H1 (cell line): ENCODE measurements around the gene MAP7. TPM values are rescaled to one million over a fixed set of nuclear protein-coding genes. Genes with fewer than 3 reads are reported as not detected.

Experiments used
- CTCF ChIA-PET: fragments of 300-600 bp; sonication (Branson Sonifier 250); formaldehyde crosslinking; loops from one replicate; lab custom pipeline; 2021; ENCODE audit not compliant: partially characterized antibody; lab: Charles Lee
- POLR2A ChIA-PET: fragments of 300-600 bp; sonication (Branson Sonifier 250); formaldehyde crosslinking; loops from one replicate; lab custom pipeline; 2021; ENCODE audit warnings: inconsistent platforms; ENCODE audit not compliant: partially characterized antibody; lab: Charles Lee
- DNase-seq, 2 experiments: peaks; one replicate each; pipeline versions ENCODE4 v3.0.0 to v3.0.0-alpha.2; 2010 to 2022; ENCODE audit warnings: low spot score in 2 of 2, low read depth in 1 of 2, mixed read lengths in 1 of 2
- FAIRE-seq: peaks from 2 replicates; lab custom pipeline; 2011; peaks lifted over from hg19 to GRCh38; lab: Jason Lieb, UNC
- H2AFZ ChIP-seq: 2 replicates; pipeline ENCODE4 v1.8.1; 2012; ENCODE audit warnings: low read length, inconsistent platforms
- H2AK5ac ChIP-seq: 2 replicates; pipeline ENCODE4 v1.6.1; 2013; ENCODE audit warnings: low read depth, low read length
- H2BK120ac ChIP-seq: replicated peaks from 2 replicates; pipeline ENCODE3; 2013; ENCODE audit warnings: low read depth, low read length, inconsistent platforms
- H2BK12ac ChIP-seq: 2 replicates; pipeline ENCODE4 v1.6.1; 2013; ENCODE audit warnings: low read depth, low read length
- H2BK15ac ChIP-seq: 2 replicates; pipeline ENCODE4 v1.6.1; 2013; ENCODE audit warnings: low read length
- H2BK20ac ChIP-seq: 2 replicates; pipeline ENCODE4 v1.6.1; 2013; ENCODE audit warnings: low read length
- H2BK5ac ChIP-seq: 2 replicates; pipeline ENCODE4 v1.6.1; 2013; ENCODE audit warnings: low read depth, low read length
- H3K14ac ChIP-seq: 2 replicates; pipeline ENCODE4 v1.6.1; 2013; ENCODE audit warnings: inconsistent platforms; ENCODE audit not compliant: insufficient read length
- H3K18ac ChIP-seq: 2 replicates; pipeline ENCODE4 v1.6.1; 2013; ENCODE audit warnings: low read length; ENCODE audit errors: extremely low read depth
- H3K23ac ChIP-seq: 2 replicates; pipeline ENCODE4 v1.6.1; 2013; ENCODE audit warnings: inconsistent platforms; ENCODE audit not compliant: insufficient read length
- H3K23me2 ChIP-seq: 2 replicates; pipeline ENCODE4 v1.6.1; 2013; ENCODE audit warnings: low read depth, low read length
- H3K27ac ChIP-seq: 2 replicates; pipeline ENCODE4 v1.6.1; 2011; ENCODE audit warnings: low read depth, low read length, inconsistent platforms
- H3K27me3 ChIP-seq, 4 experiments: replicated peaks in 1 of 4; 1 replicate in 1 of 4; 2 replicates in 3 of 4; pipeline versions ENCODE4 v1.6.1 to v1.8.1; 2011 to 2013; ENCODE audit warnings: low read length in 3 of 4, mild to moderate bottlenecking in 3 of 4, inconsistent platforms in 2 of 4, mixed read lengths in 2 of 4, moderate library complexity in 1 of 4; ENCODE audit not compliant: control insufficient read depth in 3 of 4, insufficient read depth in 3 of 4; ENCODE audit errors: extremely low read depth in 1 of 4
- H3K36me3 ChIP-seq, 4 experiments: 2 replicates each; pipeline versions ENCODE4 v1.6.1 to v1.8.1; 2011 to 2013; ENCODE audit warnings: mild to moderate bottlenecking in 4 of 4, low read length in 3 of 4, moderate library complexity in 2 of 4, control low read depth in 1 of 4, inconsistent platforms in 1 of 4; ENCODE audit not compliant: insufficient read depth in 4 of 4, control insufficient read depth in 2 of 4
- H3K4ac ChIP-seq: replicated peaks from 2 replicates; pipeline ENCODE3; 2013; ENCODE audit warnings: low read length, low read depth, mixed read lengths, inconsistent platforms; ENCODE audit not compliant: insufficient read length
- H3K4me1 ChIP-seq, 4 experiments: replicated peaks in 1 of 4; 1 replicate in 1 of 4; 2 replicates in 3 of 4; pipeline versions ENCODE4 v1.6.1 to v1.8.1; 2011 to 2013; ENCODE audit warnings: low read length in 3 of 4, inconsistent platforms in 2 of 4, mixed read lengths in 1 of 4; ENCODE audit not compliant: insufficient read depth in 4 of 4, control insufficient read depth in 3 of 4
- H3K4me2 ChIP-seq, 2 experiments: 2 replicates each; pipeline versions ENCODE4 v1.6.1 to v1.8.1; 2011 to 2013; ENCODE audit warnings: low read depth in 2 of 2, low read length in 2 of 2, control low read depth in 1 of 2, inconsistent platforms in 1 of 2, mild to moderate bottlenecking in 1 of 2; ENCODE audit not compliant: insufficient read depth in 1 of 2
- H3K4me3 ChIP-seq, 4 experiments: fragments of 200-600, 300-600 bp in 1 of 4; sonication (generic), shearing (Covaris generic), sonication (Bioruptor Twin) in 1 of 4; 2 replicates each; pipeline versions ENCODE4 v1.5.1 to v1.8.1; 2011 to 2016; ENCODE audit warnings: low read length in 4 of 4, low read depth in 3 of 4, control low read depth in 2 of 4, inconsistent platforms in 2 of 4, mild to moderate bottlenecking in 2 of 4, mixed read lengths in 1 of 4, moderate library complexity in 1 of 4; ENCODE audit not compliant: insufficient read depth in 2 of 4; ENCODE audit errors: extremely low read depth in 1 of 4
- H3K56ac ChIP-seq: replicated peaks from 2 replicates; pipeline ENCODE3; 2013; ENCODE audit warnings: low read depth, mild to moderate bottlenecking, mixed read lengths, low read length, inconsistent platforms; ENCODE audit not compliant: insufficient read length
- H3K79me1 ChIP-seq: 2 replicates; pipeline ENCODE4 v1.6.1; 2013; ENCODE audit warnings: low read depth, low read length, control low read depth
- H3K79me2 ChIP-seq, 2 experiments: 2 replicates each; pipeline versions ENCODE4 v1.6.1 to v1.8.1; 2012 to 2013; ENCODE audit warnings: low read length in 2 of 2, mild to moderate bottlenecking in 2 of 2, inconsistent platforms in 1 of 2; ENCODE audit not compliant: insufficient read depth in 2 of 2, control insufficient read depth in 1 of 2
- H3K9ac ChIP-seq, 4 experiments: replicated peaks in 1 of 4; 1 replicate in 1 of 4; 2 replicates in 3 of 4; pipeline versions ENCODE4 v1.6.1 to v1.8.1; 2011 to 2013; ENCODE audit warnings: low read depth in 3 of 4, low read length in 3 of 4, control low read depth in 2 of 4, mild to moderate bottlenecking in 2 of 4, moderate library complexity in 2 of 4, inconsistent platforms in 1 of 4; ENCODE audit errors: extremely low read depth in 1 of 4
- H3K9me3 ChIP-seq, 2 experiments: 2 replicates each; pipeline versions ENCODE4 v1.6.1 to v1.8.1; 2012 to 2013; ENCODE audit warnings: mild to moderate bottlenecking in 2 of 2, moderate library complexity in 2 of 2, control low read depth in 1 of 2, inconsistent platforms in 1 of 2, low read depth in 1 of 2, low read length in 1 of 2, mixed read lengths in 1 of 2; ENCODE audit not compliant: insufficient read depth in 2 of 2
- H4K20me1 ChIP-seq, 2 experiments: replicated peaks in 1 of 2; 2 replicates each; pipeline versions ENCODE3 to v1.8.1; 2011 to 2013; ENCODE audit warnings: inconsistent platforms in 2 of 2, low read length in 2 of 2, mild to moderate bottlenecking in 1 of 2; ENCODE audit not compliant: insufficient read depth in 2 of 2, control insufficient read depth in 1 of 2
- H4K5ac ChIP-seq: 2 replicates; pipeline ENCODE4 v1.6.1; 2013; ENCODE audit warnings: low read length, low read depth, mixed read lengths, inconsistent platforms; ENCODE audit not compliant: insufficient read length
- H4K8ac ChIP-seq: 2 replicates; pipeline ENCODE4 v1.8.0; 2013; ENCODE audit warnings: mild to moderate bottlenecking, moderate library complexity, low read length, inconsistent platforms; ENCODE audit not compliant: insufficient read depth; ENCODE audit errors: extremely low read depth
- H4K91ac ChIP-seq: replicated peaks from 2 replicates; pipeline ENCODE3; 2013; ENCODE audit warnings: low read length, mixed read lengths, inconsistent platforms; ENCODE audit not compliant: insufficient read length
- BACH1 ChIP-seq: IDR thresholded peaks from 2 replicates; pipeline ENCODE4 v1.6.1; 2012; ENCODE audit warnings: low read length, improper control_type of control experiment
- CTBP2 ChIP-seq: IDR thresholded peaks from 2 replicates; pipeline ENCODE4 v1.7.0; 2011; ENCODE audit warnings: borderline replicate concordance, mild to moderate bottlenecking, moderate library complexity, mixed read lengths, low read length; ENCODE audit not compliant: insufficient read depth, insufficient read length
- JUND ChIP-seq: IDR thresholded peaks from 2 replicates; pipeline ENCODE4 v1.6.1; 2011; ENCODE audit warnings: mild to moderate bottlenecking, improper control_type of control experiment, low read length
- KDM1A ChIP-seq: fragments of 200-600, 300-600 bp; sonication (generic); IDR thresholded peaks from 2 replicates; pipeline ENCODE4 v1.7.1; 2016; ENCODE audit warnings: mild to moderate bottlenecking, low read length, borderline replicate concordance
- POLR2A ChIP-seq, 2 experiments: IDR thresholded peaks; 1 replicate in 1 of 2; 2 replicates in 1 of 2; pipeline ENCODE4 v1.6.1; 2011; ENCODE audit warnings: low read depth in 2 of 2, low read length in 2 of 2, mild to moderate bottlenecking in 2 of 2; ENCODE audit errors: control extremely low read depth in 1 of 2
- SAP30 ChIP-seq: fragments of 300-600 bp; sonication (generic); IDR thresholded peaks from 2 replicates; pipeline ENCODE4 v1.7.1; 2012; ENCODE audit warnings: low read length, moderate library complexity, mild to moderate bottlenecking, inconsistent platforms; ENCODE audit not compliant: insufficient read depth, insufficient replicate concordance
- SP2 ChIP-seq: IDR thresholded peaks from 2 replicates; pipeline ENCODE4 v1.6.1; 2012; ENCODE audit warnings: mild to moderate bottlenecking, low read length, inconsistent platforms
- TAF1 ChIP-seq: IDR thresholded peaks from 2 replicates; pipeline ENCODE4 v1.6.1; 2011; ENCODE audit warnings: mild to moderate bottlenecking, low read depth, low read length
- TAF7 ChIP-seq: optimal IDR thresholded peaks from 2 replicates; pipeline ENCODE3; 2011; ENCODE audit warnings: low read depth, mild to moderate bottlenecking, inconsistent platforms, low read length, moderate library complexity, borderline replicate concordance
- WGBS, 2 experiments: shearing (Covaris generic) in 1 of 2; methylation state at CpG; one replicate each; pipeline versions ENCODE4 v1.1.6 to v1.1.7; 2013 to 2015; ENCODE audit warnings: low lambda C conversion rate in 2 of 2, mixed read lengths in 2 of 2, inconsistent platforms in 1 of 2, low coverage in 1 of 2, missing lambda C conversion rate in 1 of 2; ENCODE audit not compliant: insufficient replicate concordance in 2 of 2, insufficient coverage in 1 of 2, insufficient read length in 1 of 2; ENCODE audit errors: extremely low coverage in 1 of 2, missing lambda C conversion rate in 1 of 2; 5-methylcytosine and 5-hydroxymethylcytosine counted together
- polyA plus RNA-seq, 7 experiments: library from polyadenylated mRNA; depleted of rRNA in 3 of 7; stranded (reverse) in 5 of 7; unstranded in 2 of 7; fragments of >200 nt in 5 of 7; fragments of 200-250 nt in 2 of 7; gene quantifications; 1 replicate in 5 of 7; 2 replicates in 1 of 7; 4 replicates in 1 of 7; pipeline versions ENCODE4 v1.2.1 to v1.2.3, GENCODE V29; 2011 to 2013; ENCODE audit warnings: missing spikeins in 2 of 7, mixed read lengths in 2 of 7
- total RNA-seq: library from RNA; stranded (reverse); fragmentation: NEBNext Ultra II Directional; extraction: Animal tissue kit (Norgen Biotek cat#: 25700); gene quantifications from 2 replicates; pipeline ENCODE4 v1.2.1, GENCODE V29; 2021

MAP7 gene
- total and polyA plus RNA-seq, 2 of the 8 experiments (the other 6 are each of a cell fraction or from before 2014, with no cell fraction given) = 13.5 to 66.9 TPM

GRCh38 chr6:136304410-136304809 is 245.8 kb downstream of the MAP7 start:
- no peak overlapping the region for H3K23ac ChIP-seq
- H3K79me2 ChIP-seq = no peaks in the 10 kb centered on the region
- H3K79me1 ChIP-seq = no peaks in the 10 kb centered on the region
- H3K9me3 ChIP-seq = no peaks in the 10 kb centered on the region
- no peak overlapping the region for H2AFZ ChIP-seq
- H2BK120ac ChIP-seq = no peak overlapping the region
- no peak overlapping the region for H4K5ac ChIP-seq
- FAIRE-seq (no peak), DNase-seq (no peak)
- no peak overlapping the region for H3K4me3 ChIP-seq
- no peak overlapping the region for H2BK20ac ChIP-seq
- 90% methylated on average over 4 of the region's 4 CpGs; no CpG with 5 or more reads in 1 of the 2 experiments for WGBS, 2 experiments
- H4K8ac ChIP-seq = no peak overlapping the region
- ChIA-PET CTCF (interaction anchor here (1.0 to 4.5 kb wide), 3 partner anchors 9 to 29 kb away, joined by 3 to 23 read pairs (median 3); no protein-coding TSS in a partner anchor), POLR2A (interaction anchor here (2.6 kb wide), 1 partner anchor 15 kb away, joined by 12 read pairs; the partner anchor contains the start of gene BCLAF1)
- H3K4ac ChIP-seq = no peak overlapping the region
- no peaks in the 10 kb centered on the region for H3K36me3 ChIP-seq
- H2BK12ac ChIP-seq = no peak overlapping the region
- H3K23me2 ChIP-seq = no peaks in the 10 kb centered on the region
- no peak overlapping the region for H3K18ac ChIP-seq
- no peaks in the 10 kb centered on the region for H3K4me1 ChIP-seq
- H4K91ac ChIP-seq = no peak overlapping the region
- no peak overlapping the region for H3K9ac ChIP-seq
- no peak overlapping the region for H3K56ac ChIP-seq
- TF ChIP-seq SAP30 = no peak
- no peak for TF ChIP-seq KDM1A
- TF ChIP-seq JUND = no peak
- no peak for TF ChIP-seq TAF7
- TF ChIP-seq CTBP2 = no peak
- TF ChIP-seq SP2 = no peak
- TF ChIP-seq POLR2A (IDR thresholded peaks at IDR 0.05; ENCODE audit: control extremely low read depth in 1 of 2, low read depth in 2 of 2, low read length in 2 of 2) = no peak
- TF ChIP-seq BACH1 = no peak
- no peak for TF ChIP-seq TAF1
- no peak overlapping the region for H2BK15ac ChIP-seq
- no peaks in the 10 kb centered on the region for H4K20me1 ChIP-seq
- H2AK5ac ChIP-seq = no peak overlapping the region
- no peak overlapping the region for H3K14ac ChIP-seq
- H2BK5ac ChIP-seq = no peak overlapping the region
- no peak overlapping the region for H3K4me2 ChIP-seq
- H3K27ac ChIP-seq = no peak overlapping the region
- no peaks in the 10 kb centered on the region for H3K27me3 ChIP-seq
